HepG2 (cell line): Measurements from ENCODE around the gene KLRF1.

Experiments used
- GATAD1 ChIP-seq: IDR thresholded peaks from 2 replicates; pipeline ENCODE4 v1.6.1; 2016; ENCODE audit warnings: missing genetic modification reagents, missing compliant biosample characterization
- TF ChIP-seq, protein P1 (sequence below): sonication (generic); formaldehyde crosslinking; IDR thresholded peaks from 2 replicates; pipeline ENCODE4 v1.4.0; 2020; ENCODE audit warnings: missing genetic modification reagents

DNA sequence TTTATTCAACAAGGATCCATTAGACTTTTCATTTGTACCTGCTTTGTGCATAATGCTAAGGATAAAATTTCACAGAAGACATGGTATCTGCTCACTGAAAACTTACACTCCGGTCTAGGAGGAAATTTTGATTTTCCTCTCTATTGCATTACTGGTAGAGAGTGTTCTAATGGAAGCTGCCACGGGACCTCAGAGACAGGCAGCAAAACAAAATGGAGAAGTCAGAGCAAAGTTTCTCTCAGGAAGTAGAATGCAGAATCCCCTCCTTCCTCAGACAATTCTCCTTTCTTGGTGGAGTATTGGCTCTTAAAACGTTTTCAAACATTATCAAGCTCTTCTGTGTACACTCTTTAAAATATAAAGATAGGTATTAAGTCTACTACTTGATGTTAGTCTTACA is 29.6 kb downstream of the KLRF1 start:
- TF ChIP-seq, protein P1, sequence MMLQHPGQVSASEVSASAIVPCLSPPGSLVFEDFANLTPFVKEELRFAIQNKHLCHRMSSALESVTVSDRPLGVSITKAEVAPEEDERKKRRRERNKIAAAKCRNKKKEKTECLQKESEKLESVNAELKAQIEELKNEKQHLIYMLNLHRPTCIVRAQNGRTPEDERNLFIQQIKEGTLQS (CRISPR knock-in tag), result no peak
- no peak for TF ChIP-seq GATAD1 (CRISPR knock-in tag)
